ENCODE results near the gene DCTN1.

DNA sequence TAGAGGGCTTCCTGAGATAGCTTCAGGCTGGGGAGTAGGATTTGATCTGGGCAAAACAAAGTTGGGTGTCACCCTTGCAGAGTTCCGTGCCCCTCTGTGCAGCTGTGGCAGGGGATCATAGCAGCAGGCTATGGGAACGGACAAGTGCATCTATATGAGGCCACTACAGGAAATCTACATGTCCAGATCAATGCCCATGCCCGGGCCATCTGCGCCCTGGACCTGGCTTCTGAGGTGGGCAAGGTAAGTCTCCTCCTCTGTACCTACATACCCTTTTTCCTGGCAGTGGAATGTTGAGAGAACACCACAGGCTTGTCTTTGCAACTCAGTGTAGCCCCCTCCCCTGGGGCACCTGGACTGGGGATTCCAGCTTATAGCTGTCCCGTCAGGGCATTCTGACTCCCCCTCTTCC, 44.9 kb upstream of the DCTN1 start:
- TF ChIP-seq, protein P1, sequence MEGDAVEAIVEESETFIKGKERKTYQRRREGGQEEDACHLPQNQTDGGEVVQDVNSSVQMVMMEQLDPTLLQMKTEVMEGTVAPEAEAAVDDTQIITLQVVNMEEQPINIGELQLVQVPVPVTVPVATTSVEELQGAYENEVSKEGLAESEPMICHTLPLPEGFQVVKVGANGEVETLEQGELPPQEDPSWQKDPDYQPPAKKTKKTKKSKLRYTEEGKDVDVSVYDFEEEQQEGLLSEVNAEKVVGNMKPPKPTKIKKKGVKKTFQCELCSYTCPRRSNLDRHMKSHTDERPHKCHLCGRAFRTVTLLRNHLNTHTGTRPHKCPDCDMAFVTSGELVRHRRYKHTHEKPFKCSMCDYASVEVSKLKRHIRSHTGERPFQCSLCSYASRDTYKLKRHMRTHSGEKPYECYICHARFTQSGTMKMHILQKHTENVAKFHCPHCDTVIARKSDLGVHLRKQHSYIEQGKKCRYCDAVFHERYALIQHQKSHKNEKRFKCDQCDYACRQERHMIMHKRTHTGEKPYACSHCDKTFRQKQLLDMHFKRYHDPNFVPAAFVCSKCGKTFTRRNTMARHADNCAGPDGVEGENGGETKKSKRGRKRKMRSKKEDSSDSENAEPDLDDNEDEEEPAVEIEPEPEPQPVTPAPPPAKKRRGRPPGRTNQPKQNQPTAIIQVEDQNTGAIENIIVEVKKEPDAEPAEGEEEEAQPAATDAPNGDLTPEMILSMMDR (conservative IDR thresholded peaks at IDR 0.05; ENCODE audit: low read length), result no peak
- TF ChIP-seq EZH2phosphoT487 (IDR thresholded peaks at IDR 0.05; ENCODE audit: borderline replicate concordance), result no peak

Measured in Loucy (cell line).